ENCODE results near the gene CASKIN1.

CASKIN1 gene

DNA sequence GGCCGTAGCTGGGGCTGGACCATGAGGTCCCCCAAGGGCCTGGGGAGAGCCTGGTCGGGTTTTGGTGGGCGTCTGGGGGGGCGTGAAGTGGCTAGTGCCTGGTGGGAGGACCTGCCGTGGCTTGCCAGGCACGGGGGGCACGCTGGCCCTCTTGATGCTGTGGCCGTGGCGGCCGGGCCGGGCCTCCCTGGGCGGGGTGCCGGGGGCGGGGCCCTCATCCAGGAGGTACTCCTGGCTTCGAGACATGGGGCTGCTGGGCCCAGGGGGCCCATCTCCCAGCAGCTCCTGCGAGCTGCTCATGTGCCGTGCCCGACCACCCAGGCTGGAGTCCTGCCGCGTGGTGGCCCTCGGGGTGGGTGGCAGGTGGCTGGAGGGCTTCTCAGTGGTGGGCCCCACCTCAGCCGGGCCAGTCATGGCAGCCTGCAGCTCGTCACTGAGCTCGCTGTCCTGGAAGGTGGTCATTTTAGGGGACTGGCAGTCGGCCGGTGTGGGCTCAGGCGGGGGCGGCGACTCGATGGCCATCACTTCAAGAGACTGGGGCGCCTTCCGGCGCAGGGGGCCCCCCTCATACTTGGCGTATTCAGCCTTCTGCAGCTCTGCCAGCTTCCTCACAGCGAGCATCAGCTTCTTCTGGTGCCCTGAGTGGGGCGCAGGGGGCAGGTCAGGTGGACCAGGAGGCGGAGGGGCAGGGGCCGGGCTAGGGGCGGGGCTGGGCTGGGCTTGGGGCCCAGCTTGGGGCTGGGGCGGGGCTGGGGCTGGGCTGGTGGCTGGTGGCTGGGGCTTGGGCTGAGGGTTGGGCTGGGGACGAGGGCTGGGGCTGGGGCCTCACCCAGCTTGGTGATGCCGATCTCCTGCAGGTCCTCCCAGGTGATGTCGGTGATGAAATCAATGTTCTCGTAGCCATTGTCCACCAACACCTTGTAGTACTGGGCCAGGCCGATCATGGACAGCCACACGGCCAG lies 15.2 kb downstream of the CASKIN1 start:
- H4K20me1 ChIP-seq (ENCODE audit: insufficient read depth, low read length, poor library complexity, severe bottlenecking) = no peaks in the 10 kb centered on the region
- no peaks in the 10 kb centered on the region for H3F3A ChIP-seq (ENCODE audit: low read depth)
- H3K36me3 ChIP-seq (ENCODE audit: insufficient read depth, low read length) = no peaks in the 10 kb centered on the region
- no peaks in the 10 kb centered on the region for H3K4me1 ChIP-seq (ENCODE audit: insufficient read depth, low read length, poor library complexity, severe bottlenecking)
- no peak for TF ChIP-seq EZH2phosphoT487 (IDR thresholded peaks at IDR 0.05; ENCODE audit: borderline replicate concordance)
- TF ChIP-seq, protein P1, sequence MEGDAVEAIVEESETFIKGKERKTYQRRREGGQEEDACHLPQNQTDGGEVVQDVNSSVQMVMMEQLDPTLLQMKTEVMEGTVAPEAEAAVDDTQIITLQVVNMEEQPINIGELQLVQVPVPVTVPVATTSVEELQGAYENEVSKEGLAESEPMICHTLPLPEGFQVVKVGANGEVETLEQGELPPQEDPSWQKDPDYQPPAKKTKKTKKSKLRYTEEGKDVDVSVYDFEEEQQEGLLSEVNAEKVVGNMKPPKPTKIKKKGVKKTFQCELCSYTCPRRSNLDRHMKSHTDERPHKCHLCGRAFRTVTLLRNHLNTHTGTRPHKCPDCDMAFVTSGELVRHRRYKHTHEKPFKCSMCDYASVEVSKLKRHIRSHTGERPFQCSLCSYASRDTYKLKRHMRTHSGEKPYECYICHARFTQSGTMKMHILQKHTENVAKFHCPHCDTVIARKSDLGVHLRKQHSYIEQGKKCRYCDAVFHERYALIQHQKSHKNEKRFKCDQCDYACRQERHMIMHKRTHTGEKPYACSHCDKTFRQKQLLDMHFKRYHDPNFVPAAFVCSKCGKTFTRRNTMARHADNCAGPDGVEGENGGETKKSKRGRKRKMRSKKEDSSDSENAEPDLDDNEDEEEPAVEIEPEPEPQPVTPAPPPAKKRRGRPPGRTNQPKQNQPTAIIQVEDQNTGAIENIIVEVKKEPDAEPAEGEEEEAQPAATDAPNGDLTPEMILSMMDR (conservative IDR thresholded peaks at IDR 0.05; ENCODE audit: low read length) = no peak
- no peak overlapping the region for H3K4me2 ChIP-seq (ENCODE audit: low read depth, low read length, poor library complexity, severe bottlenecking)
- H3K9me2 ChIP-seq (replicated peaks; ENCODE audit: low read depth, low read length) = no peaks in the 10 kb centered on the region
- H3K79me2 ChIP-seq (ENCODE audit: insufficient read depth, low read length) = no peaks in the 10 kb centered on the region
- no peaks in the 10 kb centered on the region for H3K27me3 ChIP-seq (ENCODE audit: insufficient read depth, low read length, poor library complexity, severe bottlenecking)
- H3K9me3 ChIP-seq (ENCODE audit: insufficient read depth, low read depth, low read length) = no peaks in the 10 kb centered on the region
- H3K9ac ChIP-seq (ENCODE audit: low read depth, low read length, poor library complexity, severe bottlenecking) = no peak overlapping the region
- H2AFZ ChIP-seq (ENCODE audit: low read length) = no peak overlapping the region
- H3K4me3 ChIP-seq (ENCODE audit: low read length, poor library complexity, severe bottlenecking) = no peak overlapping the region

DNA sequence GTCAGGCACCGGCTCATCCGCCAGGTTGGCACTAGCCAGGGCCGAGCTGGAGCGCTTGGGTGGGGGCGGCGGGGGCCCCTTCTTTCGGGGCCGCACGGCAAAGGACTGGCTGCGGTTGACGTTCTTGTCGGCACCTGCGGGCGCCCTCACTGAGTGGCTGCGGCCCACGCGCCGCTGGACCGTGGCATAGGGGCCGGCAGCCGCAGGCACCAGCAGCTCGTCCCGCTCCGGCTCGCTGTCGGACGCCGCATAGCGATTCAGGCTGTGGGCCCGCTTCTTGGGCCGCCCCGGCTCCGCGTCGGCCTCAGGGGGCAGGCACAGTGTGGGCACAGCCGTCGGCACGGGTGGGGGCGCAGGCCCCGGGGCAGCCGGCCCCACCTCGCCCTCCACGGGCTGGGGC lies 15.9 kb downstream of the CASKIN1 start:
- Histone ChIP-seq H3K9me3 (ENCODE audit: insufficient read depth, low read depth, low read length) (no peaks in the 10 kb centered on the region), H3K4me3 (ENCODE audit: low read length, poor library complexity, severe bottlenecking) (no peak overlapping the region), H4K20me1 (ENCODE audit: insufficient read depth, low read length, poor library complexity, severe bottlenecking) (no peaks in the 10 kb centered on the region), H3K4me1 (ENCODE audit: insufficient read depth, low read length, poor library complexity, severe bottlenecking) (no peaks in the 10 kb centered on the region), H3K27me3 (ENCODE audit: insufficient read depth, low read length, poor library complexity, severe bottlenecking) (no peaks in the 10 kb centered on the region), H3K4me2 (ENCODE audit: low read depth, low read length, poor library complexity, severe bottlenecking) (no peak overlapping the region), H3K36me3 (ENCODE audit: insufficient read depth, low read length) (no peaks in the 10 kb centered on the region), H3F3A (ENCODE audit: low read depth) (no peaks in the 10 kb centered on the region), H3K9me2 (replicated peaks; ENCODE audit: low read depth, low read length) (no peaks in the 10 kb centered on the region), H2AFZ (ENCODE audit: low read length) (no peak overlapping the region), H3K79me2 (ENCODE audit: insufficient read depth, low read length) (no peaks in the 10 kb centered on the region), H3K9ac (ENCODE audit: low read depth, low read length, poor library complexity, severe bottlenecking) (no peak overlapping the region)
- TF ChIP-seq, protein P1 (conservative IDR thresholded peaks at IDR 0.05; ENCODE audit: low read length) = no peak
- TF ChIP-seq EZH2phosphoT487 (IDR thresholded peaks at IDR 0.05; ENCODE audit: borderline replicate concordance) = no peak

DNA sequence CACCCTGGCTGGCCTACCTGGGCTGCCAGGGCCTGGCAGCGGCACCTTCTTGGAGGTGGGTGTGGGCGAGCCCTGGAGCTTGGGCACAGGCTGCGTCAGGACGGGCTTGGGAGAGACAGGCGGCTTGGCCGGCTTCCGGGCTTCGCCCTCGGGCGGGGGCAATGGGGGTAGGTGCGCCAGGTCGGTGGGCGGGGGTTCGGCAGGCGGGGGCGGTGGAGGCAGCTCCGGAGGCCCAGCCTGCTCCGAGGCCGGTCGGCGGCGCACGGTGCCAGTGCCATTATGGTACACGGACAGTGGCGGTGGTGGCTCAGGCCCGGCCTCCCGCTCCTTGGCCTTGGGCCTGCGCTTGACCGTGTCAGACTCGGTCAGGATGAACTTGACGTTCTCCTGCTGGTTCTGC lies 16.8 kb downstream of the CASKIN1 start:
- no peak overlapping the region for H3K4me2 ChIP-seq (ENCODE audit: low read depth, low read length, poor library complexity, severe bottlenecking)
- no peaks in the 10 kb centered on the region for H3K79me2 ChIP-seq (ENCODE audit: insufficient read depth, low read length)
- no peaks in the 10 kb centered on the region for H3K27me3 ChIP-seq (ENCODE audit: insufficient read depth, low read length, poor library complexity, severe bottlenecking)
- TF ChIP-seq, protein P1 (conservative IDR thresholded peaks at IDR 0.05; ENCODE audit: low read length) = no peak
- H4K20me1 ChIP-seq (ENCODE audit: insufficient read depth, low read length, poor library complexity, severe bottlenecking) = no peaks in the 10 kb centered on the region
- H2AFZ ChIP-seq (ENCODE audit: low read length) = no peak overlapping the region
- no peaks in the 10 kb centered on the region; the same call in 1 of the 2 replicates for H3K36me3 ChIP-seq (ENCODE audit: insufficient read depth, low read length)
- no peaks in the 10 kb centered on the region for H3K4me1 ChIP-seq (ENCODE audit: insufficient read depth, low read length, poor library complexity, severe bottlenecking)
- no peaks in the 10 kb centered on the region for H3K9me2 ChIP-seq (replicated peaks; ENCODE audit: low read depth, low read length)
- no peaks in the 10 kb centered on the region for H3K9me3 ChIP-seq (ENCODE audit: insufficient read depth, low read depth, low read length)
- H3F3A ChIP-seq (ENCODE audit: low read depth) = no peaks in the 10 kb centered on the region
- H3K4me3 ChIP-seq (ENCODE audit: low read length, poor library complexity, severe bottlenecking) = no peak overlapping the region
- no peak overlapping the region for H3K9ac ChIP-seq (ENCODE audit: low read depth, low read length, poor library complexity, severe bottlenecking)
